ENCODE measurements around the gene TAL1. TPM values are rescaled to one million over a fixed set of nuclear protein-coding genes. Genes with fewer than 3 reads are reported as not detected.

Gene TAL1
- total and polyA plus RNA-seq, 2 of the 8 experiments (the other 6 are each of a cell fraction or from before 2014, with no cell fraction given): 0.09 to 0.15 TPM

GRCh38 chr1:47219590-47220220, 12.3 kb downstream of the TAL1 start (continued):
- TF ChIP-seq BACH1 (IDR thresholded peaks at IDR 0.05; ENCODE audit: low read length) (no peak), HDAC2 (IDR thresholded peaks at IDR 0.05; ENCODE audit: borderline replicate concordance in 1 of 2, low read depth in 2 of 2, low read length in 2 of 2) (no peak)

Data from H1 (cell line).